K562 (cell line): Measurements from ENCODE around the gene RIPOR2. TPM values are rescaled to one million over a fixed set of nuclear protein-coding genes. Genes with fewer than 3 reads are reported as not detected.

Experiments used
- ATAC-seq: fragments of 200-7000 bp; cut with Tn5 transposase; 3 replicates; pipeline ENCODE4 v1.9.1; 2020; ENCODE audit warnings: moderate library complexity
- BruUV-seq: library from RNA; stranded (reverse); fragments of 400-500 nt; replicated peaks from 2 replicates; lab custom pipeline; 2021; lab: Mats Ljungman, UMichigan
- CTCF ChIA-PET: fragments of 300-600 bp; formaldehyde crosslinking; extraction: SDS; loops from one replicate; lab custom pipeline; 2021; ENCODE audit warnings: low intra/inter-chr PET ratio; lab: Yijun Ruan, JAX
- POLR2A ChIA-PET: fragments of 300-600, 350-650 bp; sonication (Branson Sonifier 250); formaldehyde crosslinking; extraction: SDS; loops from one replicate; lab custom pipeline; 2021; ENCODE audit warnings: antibody characterized with exemption, inconsistent platforms; lab: Yijun Ruan, JAX
- DNase-seq, 4 experiments: peaks; one replicate each; pipeline versions ENCODE4 v3.0.0 to v3.0.0-alpha.2; 2011 to 2018; ENCODE audit warnings: low spot score in 3 of 4, mixed read lengths in 3 of 4; ENCODE audit errors: extremely low read depth in 1 of 4
- FAIRE-seq: peaks from 2 replicates; lab custom pipeline; 2011; peaks lifted over from hg19 to GRCh38; lab: Jason Lieb, UNC
- H2AFZ ChIP-seq: 2 replicates; pipeline ENCODE4 v1.6.0; 2011; ENCODE audit warnings: low read depth, low read length, control low read depth, inconsistent platforms
- H3K27ac ChIP-seq: fragments of 200-600 bp; 3 replicates; pipeline ENCODE4 v1.8.0; 2011; ENCODE audit warnings: low read depth, mild to moderate bottlenecking, control low read depth, inconsistent platforms, low read length, moderate library complexity, mixed read lengths; ENCODE audit errors: extremely low read depth
- H3K27me3 ChIP-seq, 2 experiments: fragments of 300-600 bp in 1 of 2; 2 replicates in 1 of 2; 3 replicates in 1 of 2; pipeline versions ENCODE4 v1.6.0 to v1.8.0; 2011; ENCODE audit warnings: inconsistent platforms in 2 of 2, low read length in 2 of 2, mild to moderate bottlenecking in 1 of 2, mixed read lengths in 1 of 2, moderate library complexity in 1 of 2; ENCODE audit not compliant: control insufficient read depth in 2 of 2, insufficient read depth in 2 of 2
- H3K36me3 ChIP-seq: fragments of 300-600 bp; 3 replicates; pipeline ENCODE4 v1.8.0; 2011; ENCODE audit warnings: mild to moderate bottlenecking, low read length, inconsistent platforms; ENCODE audit not compliant: control insufficient read depth, insufficient read depth
- H3K4me1 ChIP-seq, 2 experiments: fragments of 200-600 bp in 1 of 2; replicated peaks in 1 of 2; 2 replicates in 1 of 2; 3 replicates in 1 of 2; pipeline versions ENCODE4 v1.5.1 to v1.8.0; 2011; ENCODE audit warnings: inconsistent platforms in 2 of 2, low read length in 2 of 2, mild to moderate bottlenecking in 1 of 2, mixed read lengths in 1 of 2, moderate library complexity in 1 of 2; ENCODE audit not compliant: control insufficient read depth in 2 of 2, insufficient read depth in 2 of 2
- H3K4me2 ChIP-seq: 2 replicates; pipeline ENCODE4 v1.6.1; 2011; ENCODE audit warnings: low read length, control low read depth, inconsistent platforms, mixed read lengths; ENCODE audit not compliant: insufficient read depth
- H3K4me3 ChIP-seq: fragments of 200-600 bp; sonication (generic), shearing (Covaris generic); 2 replicates; pipeline ENCODE4 v1.5.1; 2016; ENCODE audit warnings: control low read depth, inconsistent platforms
- H3K79me2 ChIP-seq: fragments of 200-600 bp; 3 replicates; pipeline ENCODE4 v1.8.0; 2011; ENCODE audit warnings: low read length, inconsistent platforms; ENCODE audit not compliant: control insufficient read depth, insufficient read depth
- H3K9ac ChIP-seq, 2 experiments: 2 replicates each; pipeline versions ENCODE4 v1.6.0 to v1.6.1; 2011; ENCODE audit warnings: low read depth in 2 of 2, low read length in 2 of 2, control low read depth in 1 of 2, inconsistent platforms in 1 of 2, mild to moderate bottlenecking in 1 of 2, mixed read lengths in 1 of 2; ENCODE audit not compliant: insufficient read depth in 1 of 2
- H3K9me1 ChIP-seq: one replicate; pipeline ENCODE4 v1.6.0; 2011; ENCODE audit warnings: inconsistent platforms, mild to moderate bottlenecking, low read length, moderate library complexity; ENCODE audit not compliant: control insufficient read depth, insufficient read depth
- H3K9me3 ChIP-seq: replicated peaks from 2 replicates; pipeline ENCODE4 v1.5.1; 2011; ENCODE audit warnings: low read depth, low read length, inconsistent platforms; ENCODE audit not compliant: control insufficient read depth, insufficient read depth
- H4K20me1 ChIP-seq: replicated peaks from 2 replicates; pipeline ENCODE4 v1.6.1; 2011; ENCODE audit warnings: low read length, inconsistent platforms, mixed read lengths; ENCODE audit not compliant: control insufficient read depth, insufficient read depth
- DMBX1 ChIP-seq: fragments of 250-450 bp; sonication (Bioruptor Pico); IDR thresholded peaks from 2 replicates; pipeline ENCODE4 v1.8.0; 2022; ENCODE audit warnings: inconsistent platforms, mild to moderate bottlenecking, moderate library complexity, borderline replicate concordance
- DPF2 ChIP-seq: fragments of 450-650 bp; IDR thresholded peaks from 2 replicates; pipeline ENCODE4 v1.6.1; 2016
- MAFF ChIP-seq: IDR thresholded peaks from 2 replicates; pipeline ENCODE4 v1.6.1; 2012; ENCODE audit warnings: low read length, improper control_type of control experiment
- TAF15 ChIP-seq: fragments of 200-400 bp; formaldehyde crosslinking; IDR thresholded peaks from 2 replicates; pipeline ENCODE4 v1.6.1; 2017; ENCODE audit warnings: mild to moderate bottlenecking, low read depth, low read length, moderate library complexity
- WGBS: fragments of 100-300 bp; shearing (Covaris generic); methylation state at CpG from one replicate; pipeline ENCODE4 v1.1.6; 2016; ENCODE audit warnings: low coverage, mixed read lengths; ENCODE audit not compliant: insufficient coverage; ENCODE audit errors: missing lambda C conversion rate; 5-methylcytosine and 5-hydroxymethylcytosine counted together
- in situ Hi-C: fragments of 300-500 bp; cut with MboI; formaldehyde crosslinking; loops from 4 replicates; pipeline ENCODE4 v1.15.0; 2018; ENCODE audit warnings: inconsistent platforms, mixed read lengths
- intact Hi-C: fragments of 100-400 bp; cut with micrococcal nuclease; formaldehyde crosslinking; loops from 2 replicates; pipeline ENCODE4 v1.14.2; 2022
- polyA plus RNA-seq, 8 experiments: library from polyadenylated mRNA; depleted of rRNA in 4 of 8; stranded (reverse) in 5 of 8; unstranded in 3 of 8; fragments of >200 nt; fragmentation: Nextera tagmentation in 2 of 8; fragmentation: Illumina TruSeq in 1 of 8; extraction: Ambion mirVana in 2 of 8; extraction: Trizol in 1 of 8; gene quantifications; 2 replicates each; pipeline versions ENCODE4 v1.2.1 to v1.2.3, GENCODE V29; 2011 to 2014; ENCODE audit warnings: inconsistent platforms in 1 of 8, missing spikeins in 1 of 8
- total RNA-seq, 7 experiments: library from RNA; depleted of rRNA in 6 of 7; stranded (reverse); fragments of >200 nt in 6 of 7; fragmentation: Illumina TruSeq in 2 of 7; extraction: Trizol in 2 of 7; gene quantifications; 2 replicates each; pipeline versions ENCODE4 v1.2.1 to v1.2.3, GENCODE V29; 2011 to 2021; ENCODE audit warnings: low replicate concordance in 1 of 7

RIPOR2 gene
- total and polyA plus RNA-seq, 9 of the 15 experiments (the other 6 are each of a cell fraction or from before 2014, with no cell fraction given) = 0.04 to 1.0 (median 0.47) TPM; not detected in 2

DNA sequence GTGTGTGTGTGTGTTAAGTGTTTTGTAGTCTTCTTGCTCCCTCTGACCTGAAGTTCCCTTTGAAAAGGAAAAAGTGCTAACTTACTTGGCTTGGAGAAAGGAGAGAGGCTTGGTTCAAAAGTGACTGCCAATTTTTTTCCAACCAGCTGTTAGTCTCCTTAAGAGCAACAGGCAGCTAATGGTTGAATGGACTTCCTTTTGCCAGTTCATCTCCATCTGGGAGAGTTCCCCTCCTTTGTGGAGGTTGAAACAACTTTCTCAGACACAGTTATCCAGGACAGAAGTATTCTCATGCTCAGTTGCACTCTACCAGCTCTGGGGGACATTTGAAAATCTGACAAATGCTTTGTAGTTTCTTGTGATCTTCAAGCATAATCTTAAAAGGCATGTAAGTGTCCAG, 4.5 kb downstream of the RIPOR2 start:
- no peak for ATAC-seq
- no peak for DNase-seq
- no peak for TF ChIP-seq MAFF
- H4K20me1 ChIP-seq = no peaks in the 10 kb centered on the region
- H3K27ac ChIP-seq = no peak overlapping the region
- H3K27me3 ChIP-seq = peaks cover 2 to 7% of the 10 kb centered on the region in 2 experiments; a peak in 2 of 5 replicates
- no peaks in the 10 kb centered on the region for H3K4me1 ChIP-seq
- H3K36me3 ChIP-seq = no peaks in the 10 kb centered on the region
- in situ Hi-C loops = no loop called here
- H3K4me2 ChIP-seq = no peak overlapping the region
- H3K4me3 ChIP-seq = no peak overlapping the region
- no peak overlapping the region for H2AFZ ChIP-seq
- BruUV-seq = no TSS peak
- FAIRE-seq = no peak
- intact Hi-C loops = no loop called here
- ChIA-PET POLR2A (no interaction called here), CTCF (no interaction called here)
- H3K9ac ChIP-seq = no peak overlapping the region
- H3K9me1 ChIP-seq = no peaks in the 10 kb centered on the region
- no peaks in the 10 kb centered on the region for H3K9me3 ChIP-seq
- H3K79me2 ChIP-seq = no peaks in the 10 kb centered on the region

DNA sequence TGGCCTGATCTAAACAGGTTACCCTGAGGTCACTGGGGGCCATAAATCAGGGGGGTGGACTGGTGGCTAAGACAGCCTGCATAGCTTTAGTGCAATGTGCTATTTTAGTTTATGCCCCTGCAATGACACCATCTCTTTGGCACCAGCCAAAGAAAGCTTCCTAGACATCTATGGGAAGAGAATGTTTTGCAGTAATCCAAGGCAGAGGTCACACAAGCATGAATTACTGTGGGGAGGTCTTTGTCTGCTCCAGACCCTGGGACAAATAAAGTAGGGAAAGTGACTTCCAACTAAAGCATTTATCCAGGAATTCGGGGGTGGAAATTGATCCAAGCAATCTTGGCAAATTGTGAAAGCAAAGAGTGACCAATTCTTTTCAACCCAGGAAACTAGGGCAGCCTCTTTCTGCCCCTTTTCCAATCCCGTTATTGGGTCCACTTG, 5.3 kb downstream of the RIPOR2 start:
- H3K9me3 ChIP-seq = no peaks in the 10 kb centered on the region
- H2AFZ ChIP-seq = no peak overlapping the region
- H3K4me2 ChIP-seq = no peak overlapping the region
- ATAC-seq = no peak
- no peak for DNase-seq
- no peaks in the 10 kb centered on the region for H3K79me2 ChIP-seq
- in situ Hi-C loops = no loop called here
- no peak overlapping the region for H3K4me3 ChIP-seq
- ChIA-PET CTCF (no interaction called here), POLR2A (no interaction called here)
- H3K36me3 ChIP-seq = no peaks in the 10 kb centered on the region
- TF ChIP-seq DMBX1 (CRISPR knock-in tag) = no peak
- TF ChIP-seq TAF15 = no peak
- no peak for TF ChIP-seq DPF2
- H3K27ac ChIP-seq = no peak overlapping the region
- no peaks in the 10 kb centered on the region for H3K9me1 ChIP-seq
- peaks cover under 1 to 2% of the 10 kb centered on the region in 2 experiments; a peak in 2 of 5 replicates for H3K27me3 ChIP-seq
- no peak overlapping the region for H3K9ac ChIP-seq
- H4K20me1 ChIP-seq = no peaks in the 10 kb centered on the region
- intact Hi-C loops = no loop called here
- BruUV-seq = no TSS peak
- no peak for FAIRE-seq
- H3K4me1 ChIP-seq = no peaks in the 10 kb centered on the region
- 0% methylated on average over 2 of the region's 2 CpGs for WGBS
